ENCODE results near the gene CDR2.

Gene CDR2

DNA sequence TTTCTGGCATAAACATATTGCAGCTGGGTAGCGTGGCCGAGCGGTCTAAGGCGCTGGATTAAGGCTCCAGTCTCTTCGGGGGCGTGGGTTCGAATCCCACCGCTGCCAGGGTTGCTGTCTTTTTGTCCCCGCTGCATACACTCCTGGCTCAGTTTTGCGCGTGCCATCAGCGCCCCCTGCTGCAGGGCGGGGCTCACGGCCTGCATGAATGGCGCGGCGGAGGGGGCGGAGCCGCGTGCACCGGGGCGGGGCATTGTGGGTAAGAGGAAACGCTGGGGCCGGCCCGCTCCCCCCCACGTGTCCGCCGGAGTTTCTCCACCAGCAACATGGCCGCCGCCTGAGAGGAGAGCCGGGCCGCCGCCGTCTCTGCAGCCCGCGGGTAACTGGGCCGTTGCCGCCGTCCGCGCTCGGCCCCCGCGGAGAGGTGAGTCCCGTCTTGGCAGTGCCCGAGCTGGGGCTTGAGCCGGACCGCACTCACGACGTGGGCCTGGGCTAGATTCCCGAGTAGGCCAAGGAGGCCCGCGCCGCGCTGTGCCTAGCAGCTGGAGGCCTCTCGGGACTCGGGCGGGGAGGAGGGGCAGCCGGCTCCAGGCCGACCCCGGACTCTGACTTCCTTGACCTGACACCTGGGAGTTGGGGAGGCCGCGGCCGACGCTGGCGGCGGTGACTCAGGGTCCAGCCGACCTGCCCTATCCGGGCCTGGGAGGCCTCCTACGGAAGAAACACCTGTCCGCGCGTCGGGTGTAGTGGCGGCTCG lies 77.1 kb downstream of the CDR2 start, which contains the start of gene POLR3E (continued):
- TF ChIP-seq ZNF549 (tag by site-specific recombination; IDR thresholded peaks at IDR 0.05) (no peak), YY2 (tag by site-specific recombination; IDR thresholded peaks at IDR 0.05) (peak; percentile 84), ZNF571 (tag by site-specific recombination; IDR thresholded peaks at IDR 0.05) (no peak), YY1 (tag by site-specific recombination; IDR thresholded peaks at IDR 0.05) (peak; percentile 95), ZNF202 (tag by site-specific recombination; IDR thresholded peaks at IDR 0.05; ENCODE audit: borderline replicate concordance) (no peak), HOXC10 (CRISPR knock-in tag; IDR thresholded peaks at IDR 0.05) (no peak), ZBTB1 (tag by site-specific recombination; IDR thresholded peaks at IDR 0.05) (no peak), SCRT2 (tag by site-specific recombination; IDR thresholded peaks at IDR 0.05) (peak; percentile 80), ZNF626 (tag by site-specific recombination; IDR thresholded peaks at IDR 0.05) (no peak), ZNF133 (tag by site-specific recombination; IDR thresholded peaks at IDR 0.05) (no peak), ZNF664 (tag by site-specific recombination; IDR thresholded peaks at IDR 0.05) (no peak), WT1 (tag by site-specific recombination; IDR thresholded peaks at IDR 0.05) (no peak), ZNF558 (tag by site-specific recombination; IDR thresholded peaks at IDR 0.05) (no peak; the same call in 1 of the 2 replicates), GLIS2 (tag by site-specific recombination; IDR thresholded peaks at IDR 0.05) (peak; percentile 86), KLF8 (tag by site-specific recombination; IDR thresholded peaks at IDR 0.05) (peak; percentile 90), ZNF354C (tag by site-specific recombination; IDR thresholded peaks at IDR 0.05; ENCODE audit: borderline replicate concordance, low read depth) (no peak), ZNF404 (tag by site-specific recombination; IDR thresholded peaks at IDR 0.05) (no peak), GFI1B (tag by site-specific recombination; IDR thresholded peaks at IDR 0.05) (no peak), ZNF16 (tag by site-specific recombination; IDR thresholded peaks at IDR 0.05; ENCODE audit: low read depth) (no peak), SCRT1 (tag by site-specific recombination; IDR thresholded peaks at IDR 0.05; ENCODE audit: borderline replicate concordance) (no peak; the same call in 1 of the 2 replicates), ZNF2 (tag by site-specific recombination; IDR thresholded peaks at IDR 0.05) (peak; percentile 99), ZNF677 (tag by site-specific recombination; IDR thresholded peaks at IDR 0.05) (no peak; the same call in 1 of the 2 replicates), IKZF3 (tag by site-specific recombination; IDR thresholded peaks at IDR 0.05) (peak; percentile 40; the same call in 1 of the 2 replicates), ZNF335 (tag by site-specific recombination; conservative IDR thresholded peaks at IDR 0.05) (peak; percentile 50; the same call in 1 of the 2 replicates), ZNF544 (tag by site-specific recombination; IDR thresholded peaks at IDR 0.05) (no peak)
- TF ChIP-seq, protein P1, sequence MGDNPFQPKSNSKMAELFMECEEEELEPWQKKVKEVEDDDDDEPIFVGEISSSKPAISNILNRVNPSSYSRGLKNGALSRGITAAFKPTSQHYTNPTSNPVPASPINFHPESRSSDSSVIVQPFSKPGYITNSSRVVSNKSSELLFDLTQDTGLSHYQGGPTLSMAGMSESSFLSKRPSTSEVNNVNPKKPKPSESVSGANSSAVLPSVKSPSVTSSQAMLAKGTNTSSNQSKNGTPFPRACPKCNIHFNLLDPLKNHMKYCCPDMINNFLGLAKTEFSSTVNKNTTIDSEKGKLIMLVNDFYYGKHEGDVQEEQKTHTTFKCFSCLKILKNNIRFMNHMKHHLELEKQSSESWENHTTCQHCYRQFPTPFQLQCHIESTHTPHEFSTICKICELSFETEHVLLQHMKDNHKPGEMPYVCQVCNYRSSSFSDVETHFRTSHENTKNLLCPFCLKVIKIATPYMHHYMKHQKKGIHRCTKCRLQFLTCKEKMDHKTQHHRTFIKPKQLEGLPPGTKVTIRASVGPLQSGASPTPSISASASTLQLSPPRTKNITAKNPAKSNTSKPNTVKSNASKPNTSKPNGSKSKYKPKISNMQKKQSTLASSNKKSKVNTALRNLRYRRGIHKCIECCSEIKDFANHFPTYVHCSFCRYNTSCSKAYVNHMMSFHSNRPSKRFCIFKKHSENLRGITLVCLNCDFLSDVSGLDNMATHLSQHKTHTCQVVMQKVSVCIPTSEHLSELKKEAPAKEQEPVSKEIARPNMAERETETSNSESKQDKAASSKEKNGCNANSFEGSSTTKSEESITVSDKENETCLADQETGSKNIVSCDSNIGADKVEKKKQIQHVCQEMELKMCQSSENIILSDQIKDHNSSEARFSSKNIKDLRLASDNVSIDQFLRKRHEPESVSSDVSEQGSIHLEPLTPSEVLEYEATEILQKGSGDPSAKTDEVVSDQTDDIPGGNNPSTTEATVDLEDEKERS (tag by site-specific recombination; IDR thresholded peaks at IDR 0.05), result no peak
- TF ChIP-seq, protein P2, sequence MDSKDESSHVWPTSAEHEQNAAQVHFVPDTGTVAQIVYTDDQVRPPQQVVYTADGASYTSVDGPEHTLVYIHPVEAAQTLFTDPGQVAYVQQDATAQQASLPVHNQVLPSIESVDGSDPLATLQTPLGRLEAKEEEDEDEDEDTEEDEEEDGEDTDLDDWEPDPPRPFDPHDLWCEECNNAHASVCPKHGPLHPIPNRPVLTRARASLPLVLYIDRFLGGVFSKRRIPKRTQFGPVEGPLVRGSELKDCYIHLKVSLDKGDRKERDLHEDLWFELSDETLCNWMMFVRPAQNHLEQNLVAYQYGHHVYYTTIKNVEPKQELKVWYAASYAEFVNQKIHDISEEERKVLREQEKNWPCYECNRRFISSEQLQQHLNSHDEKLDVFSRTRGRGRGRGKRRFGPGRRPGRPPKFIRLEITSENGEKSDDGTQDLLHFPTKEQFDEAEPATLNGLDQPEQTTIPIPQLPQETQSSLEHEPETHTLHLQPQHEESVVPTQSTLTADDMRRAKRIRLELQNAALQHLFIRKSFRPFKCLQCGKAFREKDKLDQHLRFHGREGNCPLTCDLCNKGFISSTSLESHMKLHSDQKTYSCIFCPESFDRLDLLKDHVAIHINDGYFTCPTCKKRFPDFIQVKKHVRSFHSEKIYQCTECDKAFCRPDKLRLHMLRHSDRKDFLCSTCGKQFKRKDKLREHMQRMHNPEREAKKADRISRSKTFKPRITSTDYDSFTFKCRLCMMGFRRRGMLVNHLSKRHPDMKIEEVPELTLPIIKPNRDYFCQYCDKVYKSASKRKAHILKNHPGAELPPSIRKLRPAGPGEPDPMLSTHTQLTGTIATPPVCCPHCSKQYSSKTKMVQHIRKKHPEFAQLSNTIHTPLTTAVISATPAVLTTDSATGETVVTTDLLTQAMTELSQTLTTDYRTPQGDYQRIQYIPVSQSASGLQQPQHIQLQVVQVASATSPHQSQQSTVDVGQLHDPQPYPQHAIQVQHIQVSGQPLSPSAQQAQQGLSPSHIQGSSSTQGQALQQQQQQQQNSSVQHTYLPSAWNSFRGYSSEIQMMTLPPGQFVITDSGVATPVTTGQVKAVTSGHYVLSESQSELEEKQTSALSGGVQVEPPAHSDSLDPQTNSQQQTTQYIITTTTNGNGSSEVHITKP (tag by site-specific recombination; IDR thresholded peaks at IDR 0.05), result peak; percentile 71
- TF ChIP-seq, protein P3, sequence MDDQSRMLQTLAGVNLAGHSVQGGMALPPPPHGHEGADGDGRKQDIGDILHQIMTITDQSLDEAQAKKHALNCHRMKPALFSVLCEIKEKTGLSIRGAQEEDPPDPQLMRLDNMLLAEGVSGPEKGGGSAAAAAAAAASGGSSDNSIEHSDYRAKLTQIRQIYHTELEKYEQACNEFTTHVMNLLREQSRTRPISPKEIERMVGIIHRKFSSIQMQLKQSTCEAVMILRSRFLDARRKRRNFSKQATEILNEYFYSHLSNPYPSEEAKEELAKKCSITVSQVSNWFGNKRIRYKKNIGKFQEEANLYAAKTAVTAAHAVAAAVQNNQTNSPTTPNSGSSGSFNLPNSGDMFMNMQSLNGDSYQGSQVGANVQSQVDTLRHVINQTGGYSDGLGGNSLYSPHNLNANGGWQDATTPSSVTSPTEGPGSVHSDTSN (CRISPR knock-in tag; IDR thresholded peaks at IDR 0.05), result peak; percentile 87; the same call in 1 of the 2 replicates
- TF ChIP-seq, protein P4, sequence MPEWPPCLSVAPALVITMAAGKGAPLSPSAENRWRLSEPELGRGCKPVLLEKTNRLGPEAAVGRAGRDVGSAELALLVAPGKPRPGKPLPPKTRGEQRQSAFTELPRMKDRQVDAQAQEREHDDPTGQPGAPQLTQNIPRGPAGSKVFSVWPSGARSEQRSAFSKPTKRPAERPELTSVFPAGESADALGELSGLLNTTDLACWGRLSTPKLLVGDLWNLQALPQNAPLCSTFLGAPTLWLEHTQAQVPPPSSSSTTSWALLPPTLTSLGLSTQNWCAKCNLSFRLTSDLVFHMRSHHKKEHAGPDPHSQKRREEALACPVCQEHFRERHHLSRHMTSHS (tag by site-specific recombination; IDR thresholded peaks at IDR 0.05), result no peak
- TF ChIP-seq, protein P5, sequence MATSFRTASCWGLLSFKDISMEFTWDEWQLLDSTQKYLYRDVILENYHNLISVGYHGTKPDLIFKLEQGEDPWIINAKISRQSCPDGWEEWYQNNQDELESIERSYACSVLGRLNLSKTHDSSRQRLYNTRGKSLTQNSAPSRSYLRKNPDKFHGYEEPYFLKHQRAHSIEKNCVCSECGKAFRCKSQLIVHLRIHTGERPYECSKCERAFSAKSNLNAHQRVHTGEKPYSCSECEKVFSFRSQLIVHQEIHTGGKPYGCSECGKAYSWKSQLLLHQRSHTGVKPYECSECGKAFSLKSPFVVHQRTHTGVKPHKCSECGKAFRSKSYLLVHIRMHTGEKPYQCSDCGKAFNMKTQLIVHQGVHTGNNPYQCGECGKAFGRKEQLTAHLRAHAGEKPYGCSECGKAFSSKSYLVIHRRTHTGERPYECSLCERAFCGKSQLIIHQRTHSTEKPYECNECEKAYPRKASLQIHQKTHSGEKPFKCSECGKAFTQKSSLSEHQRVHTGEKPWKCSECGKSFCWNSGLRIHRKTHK (tag by site-specific recombination; IDR thresholded peaks at IDR 0.05), result no peak
